Astrocyte (in vitro differentiated cells and primary cell): ENCODE results near the gene AKT3. TPM values are rescaled to one million over a fixed set of nuclear protein-coding genes. Genes with fewer than 3 reads are reported as not detected.

Experiments used
- DNase-seq: peaks from one replicate; pipeline ENCODE4 v3.0.0-alpha.2; 2010; ENCODE audit warnings: low read depth
- FAIRE-seq: peaks from 2 replicates; lab custom pipeline; 2011; peaks lifted over from hg19 to GRCh38; lab: Jason Lieb, UNC
- H2AFZ ChIP-seq: 2 replicates; pipeline ENCODE4 v1.6.0; 2012; ENCODE audit warnings: low read depth, low read length, inconsistent platforms
- H3K27ac ChIP-seq: 2 replicates; pipeline ENCODE4 v1.5.1; 2011; ENCODE audit warnings: low read depth, low read length, inconsistent platforms
- H3K27me3 ChIP-seq: 2 replicates; pipeline ENCODE4 v1.6.0; 2011; ENCODE audit warnings: low read length, inconsistent platforms; ENCODE audit not compliant: insufficient read depth
- H3K36me3 ChIP-seq: 2 replicates; pipeline ENCODE4 v1.5.1; 2011; ENCODE audit warnings: low read length, inconsistent platforms; ENCODE audit not compliant: insufficient read depth
- H3K4me1 ChIP-seq: 2 replicates; pipeline ENCODE4 v1.5.1; 2011; ENCODE audit warnings: low read length, inconsistent platforms; ENCODE audit not compliant: insufficient read depth
- H3K4me2 ChIP-seq: 2 replicates; pipeline ENCODE4 v1.6.0; 2012; ENCODE audit warnings: low read length, inconsistent platforms
- H3K4me3 ChIP-seq: 2 replicates; pipeline ENCODE4 v1.5.1; 2011; ENCODE audit warnings: low read depth, mild to moderate bottlenecking, low read length, inconsistent platforms; ENCODE audit not compliant: insufficient read depth
- H3K79me2 ChIP-seq: 2 replicates; pipeline ENCODE4 v1.6.0; 2012; ENCODE audit warnings: mild to moderate bottlenecking, low read length, inconsistent platforms; ENCODE audit not compliant: insufficient read depth
- H3K9ac ChIP-seq: 2 replicates; pipeline ENCODE4 v1.6.0; 2012; ENCODE audit warnings: mild to moderate bottlenecking, low read length, inconsistent platforms
- H3K9me3 ChIP-seq: 2 replicates; pipeline ENCODE4 v1.5.1; 2012; ENCODE audit warnings: low read depth, mild to moderate bottlenecking, low read length, inconsistent platforms; ENCODE audit not compliant: insufficient read depth
- H4K20me1 ChIP-seq: 2 replicates; pipeline ENCODE4 v1.6.0; 2012; ENCODE audit warnings: low read length, inconsistent platforms; ENCODE audit not compliant: insufficient read depth
- H3K27ac Mint-ChIP-seq: one replicate; pipeline ENCODE4 v1.8.0; 2021; ENCODE audit warnings: mild to moderate bottlenecking, mixed read lengths; ENCODE audit not compliant: unreplicated experiment
- H3K27me3 Mint-ChIP-seq: one replicate; pipeline ENCODE4 v1.8.0; 2021; ENCODE audit warnings: low read depth, mixed read lengths; ENCODE audit not compliant: unreplicated experiment
- H3K36me3 Mint-ChIP-seq: one replicate; pipeline ENCODE4 v1.8.0; 2021; ENCODE audit warnings: low read depth, mixed read lengths; ENCODE audit not compliant: unreplicated experiment
- H3K4me1 Mint-ChIP-seq: one replicate; pipeline ENCODE4 v1.8.0; 2021; ENCODE audit warnings: low read depth, mixed read lengths; ENCODE audit not compliant: unreplicated experiment
- H3K4me3 Mint-ChIP-seq: one replicate; pipeline ENCODE4 v1.8.0; 2021; ENCODE audit warnings: mild to moderate bottlenecking, moderate library complexity, mixed read lengths; ENCODE audit not compliant: unreplicated experiment
- H3K9me3 Mint-ChIP-seq: one replicate; pipeline ENCODE4 v1.8.0; 2021; ENCODE audit warnings: mild to moderate bottlenecking, mixed read lengths; ENCODE audit not compliant: unreplicated experiment
- CTCF ChIP-seq: IDR thresholded peaks from 2 replicates; pipeline ENCODE4 v1.5.1; 2011; ENCODE audit warnings: low read depth, mild to moderate bottlenecking, inconsistent platforms, low read length, moderate library complexity; ENCODE audit not compliant: insufficient read depth
- EZH2 ChIP-seq: IDR thresholded peaks from 2 replicates; pipeline ENCODE4 v1.6.1; 2012; ENCODE audit warnings: mild to moderate bottlenecking, low read length, inconsistent platforms; ENCODE audit not compliant: insufficient read depth
- total RNA-seq: library from RNA; stranded (reverse); gene quantifications from 2 replicates; pipeline ENCODE4 v1.2.1, GENCODE V29; 2021

AKT3 gene
- total RNA-seq, 1 donor from 2014 or later: 64.5 TPM

DNA sequence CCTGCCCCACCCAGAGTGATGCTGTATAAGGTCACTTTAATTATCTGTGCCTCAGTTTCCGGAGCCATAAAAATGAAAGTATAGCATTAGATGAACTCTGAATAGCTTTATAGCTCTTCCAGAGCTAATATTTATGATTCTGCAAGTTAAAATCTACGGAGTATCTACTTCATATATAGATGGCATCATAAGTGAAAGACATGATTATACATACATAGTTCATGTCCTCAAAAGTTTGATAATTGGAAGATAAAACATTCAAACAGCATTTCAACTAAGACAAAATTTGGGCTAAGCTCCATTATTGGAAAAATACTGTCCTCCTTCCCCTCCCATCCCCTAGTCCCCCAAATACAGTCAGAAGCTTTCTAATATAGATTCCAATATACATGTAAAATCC lies 4.2 kb downstream of the AKT3 start:
- no peaks in the 10 kb centered on the region for H3K36me3 ChIP-seq
- no peaks in the 10 kb centered on the region for H3K9me3 ChIP-seq
- DNase-seq (no peak), FAIRE-seq (no peak)
- no peak overlapping the region for H3K9ac ChIP-seq
- no peak overlapping the region for H3K4me3 Mint-ChIP-seq
- H3K27me3 ChIP-seq: no peaks in the 10 kb centered on the region
- H2AFZ ChIP-seq: no peak overlapping the region
- peaks cover 74% of the 10 kb centered on the region for H3K79me2 ChIP-seq
- no peak for TF ChIP-seq EZH2
- TF ChIP-seq CTCF: no peak
- peaks cover 37% of the 10 kb centered on the region for H4K20me1 ChIP-seq
- H3K4me1 Mint-ChIP-seq: peaks cover 19% of the 10 kb centered on the region
- peaks cover 11% of the 10 kb centered on the region for H3K4me1 ChIP-seq
- H3K27ac Mint-ChIP-seq: no peak overlapping the region
- H3K4me2 ChIP-seq: no peak overlapping the region
- no peak overlapping the region for H3K27ac ChIP-seq
- H3K9me3 Mint-ChIP-seq: no peaks in the 10 kb centered on the region
- H3K27me3 Mint-ChIP-seq: no peaks in the 10 kb centered on the region
- no peaks in the 10 kb centered on the region for H3K36me3 Mint-ChIP-seq
- H3K4me3 ChIP-seq: no peak overlapping the region

- no peaks in the 10 kb centered on the region for H3K9me3 ChIP-seq
- Mint-ChIP-seq H3K27me3 (no peaks in the 10 kb centered on the region), H3K27ac (no peak overlapping the region), H3K36me3 (no peaks in the 10 kb centered on the region), H3K9me3 (no peaks in the 10 kb centered on the region), H3K4me1 (peaks cover 19% of the 10 kb centered on the region), H3K4me3 (no peak overlapping the region)
- H3K4me2 ChIP-seq: no peak overlapping the region
- H3K36me3 ChIP-seq: no peaks in the 10 kb centered on the region
- TF ChIP-seq CTCF (no peak), EZH2 (no peak)
- FAIRE-seq (no peak), DNase-seq (no peak)
- H3K79me2 ChIP-seq: peaks cover 88% of the 10 kb centered on the region
- H3K27me3 ChIP-seq: no peaks in the 10 kb centered on the region
- no peak overlapping the region for H3K9ac ChIP-seq
- no peak overlapping the region for H3K4me3 ChIP-seq
- H2AFZ ChIP-seq: no peak overlapping the region
- H4K20me1 ChIP-seq: peaks cover 37% of the 10 kb centered on the region
- no peak overlapping the region for H3K27ac ChIP-seq
- peaks cover 11% of the 10 kb centered on the region for H3K4me1 ChIP-seq
These were observed 5.9 kb downstream of the AKT3 start for GRCh38 chr1:243844186-243844585.

DNA sequence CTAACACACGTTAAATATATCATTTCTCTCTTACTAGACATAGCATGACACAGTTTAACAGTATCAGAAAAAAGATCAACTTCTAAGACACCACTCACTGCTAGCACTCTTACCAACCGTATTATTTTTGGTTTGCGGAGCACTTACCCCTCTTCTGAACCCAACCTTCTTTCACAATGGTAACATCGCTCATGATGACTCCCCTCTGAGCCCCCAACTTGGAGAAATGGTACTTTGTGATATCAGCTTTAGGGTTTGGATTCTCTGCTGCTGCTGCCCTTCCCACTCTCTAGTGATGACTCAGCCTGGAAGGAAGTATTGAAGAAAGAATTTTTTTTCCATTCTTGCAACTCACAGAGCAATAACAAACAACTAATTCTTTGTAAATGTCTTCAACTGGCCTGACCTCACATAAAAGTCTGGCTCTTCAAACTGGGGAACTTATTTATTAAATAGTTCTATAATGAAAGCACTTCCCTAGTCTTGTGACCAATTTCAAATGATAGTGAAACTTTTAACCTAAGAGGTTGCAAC lies 7.0 kb downstream of the AKT3 start:
- peaks cover 11% of the 10 kb centered on the region for H3K4me1 ChIP-seq
- no peaks in the 10 kb centered on the region for H3K36me3 Mint-ChIP-seq
- H4K20me1 ChIP-seq: peaks cover 29% of the 10 kb centered on the region
- peak; percentile 55 for FAIRE-seq
- peak overlapping the region; percentile 68 for H3K4me3 Mint-ChIP-seq
- no peaks in the 10 kb centered on the region for H3K36me3 ChIP-seq
- peaks cover 86% of the 10 kb centered on the region for H3K79me2 ChIP-seq
- no peaks in the 10 kb centered on the region for H3K27me3 ChIP-seq
- no peak overlapping the region for H2AFZ ChIP-seq
- peaks cover 17% of the 10 kb centered on the region for H3K4me1 Mint-ChIP-seq
- peak overlapping the region; percentile 62 for H3K9ac ChIP-seq
- no peaks in the 10 kb centered on the region for H3K9me3 ChIP-seq
- H3K4me3 ChIP-seq: peak overlapping the region; percentile 51
- H3K4me2 ChIP-seq: peak overlapping the region; percentile 83
- peak; percentile 81 for DNase-seq
- peak overlapping the region; percentile 64 for H3K27ac Mint-ChIP-seq
- H3K27me3 Mint-ChIP-seq: no peaks in the 10 kb centered on the region
- H3K9me3 Mint-ChIP-seq: no peaks in the 10 kb centered on the region
- H3K27ac ChIP-seq: peak overlapping the region; percentile 58
- no peak for TF ChIP-seq CTCF
- TF ChIP-seq EZH2: no peak
